GM19025 (cell line): ENCODE measurements around the gene BCL11B.

ENCODE experiments used
- ATAC-seq: cut with Tn5 transposase; IDR thresholded peaks from one replicate; pipeline ENCODE4 v1.9.1; 2021; ENCODE audit warnings: mild to moderate bottlenecking, low read depth, moderate library complexity; ENCODE audit not compliant: unreplicated experiment

The BCL11B gene

DNA sequence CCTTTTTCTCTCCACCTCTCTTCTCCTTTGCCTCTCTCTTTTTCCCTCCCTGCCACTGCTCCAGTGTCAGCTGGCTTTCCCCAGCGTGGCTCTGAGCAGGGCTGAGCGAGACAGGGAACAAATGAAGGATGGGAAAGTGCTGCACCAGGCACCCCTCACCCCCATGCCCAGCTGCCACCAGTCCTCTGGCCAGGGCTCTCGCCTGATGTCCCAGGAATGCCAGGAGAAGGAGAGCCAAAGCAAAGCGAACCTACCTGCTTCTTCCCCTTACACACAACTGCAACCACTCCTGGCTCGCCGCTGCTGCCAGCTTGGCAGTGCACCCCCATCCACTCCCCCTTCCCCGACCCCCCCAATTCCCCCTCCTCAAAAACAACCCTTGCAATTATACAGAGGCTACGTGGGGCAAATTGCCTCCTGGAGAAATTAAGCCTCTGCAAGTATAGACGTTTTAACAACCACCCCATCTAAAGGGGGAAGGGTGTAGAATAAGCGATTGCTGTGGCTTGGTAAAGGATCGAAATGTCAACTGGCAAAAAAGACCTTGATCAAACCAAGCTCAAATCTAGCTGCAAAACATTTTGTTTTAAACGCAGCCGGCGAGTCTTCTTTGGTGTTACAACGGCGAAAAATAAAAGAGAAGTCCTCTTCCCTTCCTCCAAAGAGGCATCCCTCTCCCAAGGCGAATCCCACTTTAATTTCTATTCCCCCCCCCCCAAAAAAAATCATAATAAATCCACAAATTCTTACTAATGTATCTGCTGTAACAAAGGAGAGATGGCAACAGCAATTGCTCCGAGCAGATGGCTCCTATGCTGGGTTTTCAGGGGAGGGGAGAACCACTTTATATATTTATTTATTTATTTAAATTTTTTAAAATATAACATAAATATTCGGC is 2.9 kb downstream of the BCL11B start:
- ATAC-seq: no peak

DNA sequence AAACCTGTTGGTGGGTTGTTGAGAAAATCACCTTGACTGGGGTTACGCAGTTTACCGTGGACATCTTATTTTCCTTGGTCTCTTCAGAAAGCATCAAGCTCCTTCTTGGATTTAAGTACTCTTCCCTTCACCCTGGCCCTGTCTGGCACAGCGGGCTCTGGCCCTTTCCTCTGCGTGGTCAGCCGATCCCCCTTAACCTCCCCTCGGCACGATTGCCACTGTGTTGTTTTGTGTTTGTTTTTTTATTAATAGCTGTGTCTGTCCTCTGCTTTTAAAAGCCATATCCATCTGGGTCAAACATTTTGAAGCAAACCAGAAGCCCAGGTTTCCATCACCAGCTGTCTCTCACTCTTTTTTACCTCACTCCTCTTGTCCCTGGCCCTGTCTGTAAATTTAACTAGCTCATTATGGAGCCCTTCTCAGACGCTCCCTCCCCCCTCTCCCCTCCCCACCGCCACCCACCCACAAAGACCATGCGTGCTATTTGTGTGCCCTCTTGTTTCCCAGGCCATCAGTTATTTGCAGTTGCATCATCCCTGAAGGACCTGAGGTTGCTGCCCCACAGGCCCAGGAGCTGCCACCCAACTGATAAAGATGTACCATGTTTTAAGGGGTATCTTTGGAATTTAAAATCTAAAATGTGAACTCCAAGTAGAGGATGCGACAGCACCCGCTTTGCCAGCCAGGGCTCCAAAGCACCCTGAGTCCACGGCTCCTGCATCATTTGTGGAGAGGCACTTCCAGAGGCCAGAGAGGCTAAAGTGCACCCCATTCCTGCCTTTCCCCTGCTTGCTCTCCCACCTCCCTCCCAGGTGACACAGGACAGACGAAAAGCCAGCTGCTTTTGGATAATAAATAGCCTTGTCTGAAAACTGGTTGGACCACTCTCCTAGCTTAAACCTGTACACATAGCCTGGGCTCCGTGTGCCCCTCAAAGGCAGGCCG is 3.9 kb downstream of the BCL11B start:
- no peak for ATAC-seq

DNA sequence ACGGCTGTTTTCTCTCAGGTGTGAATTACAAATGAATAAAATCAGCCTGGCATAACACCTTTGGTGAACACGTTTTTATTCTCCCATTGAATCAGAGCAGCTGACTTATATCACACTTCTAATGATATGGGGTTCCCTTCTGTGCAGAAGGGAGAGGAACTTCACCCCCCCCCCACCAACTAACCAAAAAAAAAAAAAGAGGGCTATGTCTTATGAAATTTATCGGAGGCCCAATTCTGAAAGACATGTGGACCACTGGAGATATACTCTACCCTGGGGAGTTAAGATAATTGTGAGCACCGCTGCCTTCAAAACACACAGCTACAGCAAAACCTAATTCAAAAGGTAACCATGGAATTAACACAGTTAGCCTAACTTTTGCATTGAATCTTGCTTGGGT is 4.6 kb downstream of the BCL11B start:
- no peak for ATAC-seq

DNA sequence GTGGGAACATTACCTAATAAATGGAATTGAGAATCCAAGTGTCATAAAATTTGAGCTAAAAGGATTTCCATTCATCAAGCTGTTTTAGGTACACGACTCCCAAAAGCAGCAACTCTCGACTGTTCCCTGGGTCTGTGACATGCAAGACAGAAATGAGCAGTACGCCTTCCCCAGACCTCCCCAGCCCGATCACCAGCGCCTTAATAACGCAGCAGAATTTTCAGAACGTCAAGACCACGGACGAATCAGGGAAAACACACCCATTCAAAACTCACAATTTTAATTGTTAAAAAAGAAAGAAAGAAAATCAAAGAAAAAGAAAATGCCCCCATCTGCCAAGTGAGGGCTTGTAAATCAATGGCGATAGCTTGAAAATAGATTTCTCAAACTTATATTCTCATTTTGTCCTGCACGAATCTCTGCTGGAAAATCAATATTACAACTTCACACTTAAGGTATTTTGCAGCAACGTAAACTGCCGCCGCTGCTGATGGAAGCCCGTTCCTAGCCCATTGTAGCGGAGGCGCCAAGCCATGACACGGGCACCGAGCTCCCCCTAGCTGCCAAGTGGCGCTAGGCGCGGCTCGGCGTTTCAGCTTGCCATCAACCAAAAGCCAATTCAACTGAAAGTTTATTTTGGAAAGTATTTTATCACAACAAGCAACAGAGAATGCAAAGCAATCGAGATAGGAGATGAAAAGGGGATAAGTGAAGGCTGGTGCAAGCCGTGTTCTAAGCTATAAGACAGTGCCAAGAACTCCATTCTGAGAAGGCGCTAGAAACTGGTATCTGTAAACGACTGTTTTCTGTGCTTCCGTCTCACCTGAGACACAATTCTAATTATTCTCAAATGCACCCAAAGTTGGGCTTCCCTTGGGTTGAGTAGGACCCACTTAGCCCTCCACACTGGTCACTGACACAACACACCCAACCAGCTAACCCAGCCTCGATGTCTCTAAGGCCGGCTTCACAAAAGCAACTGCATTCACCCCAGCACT is 5.5 kb downstream of the BCL11B start:
- ATAC-seq: no peak

DNA sequence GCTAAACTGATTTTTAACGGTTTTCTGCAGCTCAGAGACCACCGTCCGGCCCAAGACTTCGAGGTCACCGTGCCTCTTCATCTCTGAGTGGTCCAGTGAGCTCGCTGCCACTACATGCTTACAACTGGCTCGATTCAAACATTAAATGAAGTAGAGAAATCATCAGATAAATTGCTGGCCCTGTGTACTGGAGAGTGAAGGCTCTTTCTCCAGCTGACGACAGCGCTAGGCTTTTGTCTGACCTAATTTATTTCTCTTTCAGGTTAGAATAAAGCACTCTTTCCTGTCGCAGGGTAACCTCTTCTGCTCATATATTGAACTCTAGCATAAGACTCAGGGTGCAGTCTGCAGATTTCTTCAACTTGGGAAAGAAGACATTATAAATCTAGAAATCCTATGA is 6.4 kb downstream of the BCL11B start:
- ATAC-seq: no peak

- ATAC-seq: no peak
Measured at GRCh38 chr14:99264691-99265450, 7.1 kb downstream of the BCL11B start.

DNA sequence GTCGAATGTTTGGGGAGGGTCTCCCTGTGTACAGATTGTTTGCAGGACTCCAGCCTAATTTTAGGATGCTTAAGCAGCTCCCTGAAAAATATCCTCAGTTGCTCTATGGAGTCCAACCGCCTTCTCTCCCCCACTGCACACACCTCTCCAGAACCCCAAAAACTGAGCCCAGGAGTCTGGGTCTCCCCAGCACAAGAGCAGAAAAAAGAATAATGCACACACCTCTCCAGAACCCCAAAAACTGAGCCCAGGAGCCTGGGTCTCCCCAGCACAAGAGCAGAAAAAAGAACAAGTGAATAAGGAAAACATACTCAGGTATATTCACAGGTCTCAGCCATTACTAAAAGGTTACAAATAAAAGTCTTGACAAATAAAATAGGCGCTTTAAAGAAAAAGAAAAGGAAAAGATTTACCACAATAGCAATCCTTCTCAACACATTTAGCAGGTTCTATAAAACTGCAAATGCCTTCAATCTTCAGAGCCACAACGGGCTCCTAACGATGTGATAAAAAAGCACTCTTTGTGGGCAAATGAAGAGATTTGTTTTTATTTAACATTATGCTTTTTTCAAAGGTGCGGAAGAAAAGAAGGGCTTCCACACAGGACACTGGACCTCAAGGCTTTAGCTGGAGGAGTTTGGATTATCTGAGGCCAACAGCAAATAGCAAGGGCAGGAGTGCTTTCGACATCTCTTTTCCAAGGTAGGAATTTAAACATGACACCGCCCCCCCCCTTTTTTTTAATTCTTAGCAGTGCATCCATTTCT is 8.2 kb downstream of the BCL11B start:
- no peak for ATAC-seq

DNA sequence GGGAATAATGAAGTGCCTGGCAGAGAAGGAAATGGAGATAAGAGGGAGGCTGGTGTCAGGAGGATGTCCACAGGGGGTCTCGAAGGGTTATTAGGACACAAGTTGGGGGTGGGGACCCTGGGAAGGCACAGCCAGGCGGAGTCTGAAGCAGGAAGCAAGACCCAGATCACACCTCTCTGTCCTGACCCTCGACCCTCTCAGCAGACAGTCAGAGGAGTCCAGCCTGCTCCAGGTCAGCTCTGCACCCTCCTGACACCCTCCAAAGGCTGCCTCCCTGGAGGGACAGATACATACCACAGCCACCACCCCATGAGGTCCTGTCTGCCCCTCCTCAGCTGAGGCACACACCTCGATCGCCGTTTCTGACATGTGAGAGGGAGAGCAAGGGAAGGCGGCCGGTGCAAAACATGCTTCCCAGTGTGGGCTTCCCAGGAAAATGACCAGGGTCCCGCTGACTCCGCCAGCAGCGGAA is 9.0 kb downstream of the BCL11B start:
- ATAC-seq: no peak

- no peak for ATAC-seq
Measured at GRCh38 chr14:99261912-99262787, 9.8 kb downstream of the BCL11B start.

DNA sequence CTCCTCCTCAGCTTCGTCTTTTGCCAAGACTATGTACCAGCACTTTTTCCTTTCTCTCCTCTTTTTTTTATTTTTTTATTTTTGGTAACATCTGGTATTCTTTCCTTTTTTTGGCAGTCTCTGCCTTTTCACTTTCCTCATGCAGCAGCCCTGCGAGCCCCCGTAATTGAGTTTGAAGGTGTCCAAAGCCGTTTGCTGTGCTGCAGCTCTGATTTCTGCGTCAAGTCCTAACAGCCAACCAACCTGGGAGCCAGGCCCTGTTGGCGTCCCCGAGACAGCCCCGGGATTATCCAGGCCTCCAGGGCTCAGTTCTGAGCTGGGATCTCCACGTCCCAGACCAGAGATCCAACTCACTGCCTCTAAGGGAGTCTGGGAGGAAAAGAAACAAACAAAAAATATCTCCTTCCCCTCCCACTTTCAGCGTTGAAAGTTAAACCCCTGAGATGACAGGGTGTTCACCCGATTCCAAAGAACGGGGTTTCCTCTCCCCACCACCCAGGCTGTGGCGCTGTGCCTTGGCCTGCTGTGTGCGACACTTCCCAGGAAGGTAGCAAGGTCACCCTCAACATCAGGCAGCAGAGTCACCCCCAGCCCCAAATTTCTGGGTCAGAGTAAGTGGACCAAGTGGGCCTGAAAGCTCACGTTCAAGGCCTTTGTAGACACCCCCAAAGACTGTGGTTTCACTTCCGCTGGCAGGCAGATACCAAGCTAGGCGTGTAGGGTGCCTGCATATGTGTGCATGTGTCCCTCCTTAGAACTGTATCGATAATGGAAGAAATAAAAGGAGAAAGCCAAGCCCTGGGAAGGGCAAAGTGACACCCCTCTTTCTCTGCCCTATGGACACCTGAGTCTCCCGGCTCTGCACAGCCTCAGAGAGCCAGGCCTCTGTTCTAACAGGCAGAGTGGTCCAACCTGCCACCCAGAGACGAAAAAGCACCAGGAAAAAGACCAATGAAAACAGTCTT is 11.1 kb downstream of the BCL11B start:
- ATAC-seq: no peak

GRCh38 chr14:99260116-99260515 is 11.9 kb downstream of the BCL11B start:
- no peak for ATAC-seq

- no peak for ATAC-seq
Measured at GRCh38 chr14:99258876-99259726, 12.9 kb downstream of the BCL11B start.

GRCh38 chr14:99258341-99258861 is 13.6 kb downstream of the BCL11B start:
- ATAC-seq: no peak

- ATAC-seq: no peak
Measured at GRCh38 chr14:99257673-99258221, 14.2 kb downstream of the BCL11B start.

DNA sequence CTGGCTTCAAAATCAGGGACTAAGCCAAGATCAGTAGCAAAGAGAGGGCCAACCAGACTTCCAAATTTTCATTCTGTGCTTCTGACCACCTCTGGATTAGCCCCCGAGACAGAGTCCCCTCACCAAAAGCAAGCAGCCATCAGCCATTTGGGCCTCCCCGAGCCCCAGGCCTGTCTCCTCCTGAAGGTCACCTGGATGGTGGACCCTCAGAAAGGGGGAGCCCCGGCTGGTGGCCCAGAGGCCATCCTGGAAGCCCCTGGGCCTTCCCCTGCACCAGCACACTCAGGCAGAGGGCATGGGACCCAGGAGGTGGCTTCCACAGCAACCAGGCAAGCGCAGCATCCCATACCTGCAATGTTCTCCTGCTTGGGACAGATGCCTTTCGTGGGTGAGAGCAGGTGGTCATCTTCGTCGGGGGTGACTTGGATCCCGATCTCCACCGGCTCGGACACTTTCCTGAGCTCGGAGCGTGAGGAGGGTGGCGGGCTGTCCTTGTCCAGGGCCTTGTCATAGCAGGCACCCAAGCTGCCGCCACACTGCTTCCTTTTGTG is 14.8 kb downstream of the BCL11B start:
- no peak for ATAC-seq
